T follicular helper cell (primary cell): ENCODE measurements around the gene GRK5.

Source experiments
- DNase-seq: peaks from one replicate; pipeline ENCODE4 v3.0.0-alpha.2; 2020; ENCODE audit warnings: low read depth

GRK5 gene

GRCh38 chr10:119198438-119198837 lies 8.9 kb upstream of the GRK5 start:
- no peak for DNase-seq

- no peak for DNase-seq
These were observed 8.0 kb upstream of the GRK5 start for GRCh38 chr10:119199231-119199992.

- DNase-seq = no peak
These were observed 6.1 kb upstream of the GRK5 start for GRCh38 chr10:119201233-119201632.

- no peak for DNase-seq
These were observed 4.4 kb upstream of the GRK5 start for GRCh38 chr10:119203006-119203405.

- DNase-seq = no peak
These were observed 1.3 kb upstream of the GRK5 start for GRCh38 chr10:119205894-119206602.

- peak; percentile 55 for DNase-seq
These were observed 587 bp upstream of the GRK5 start for GRCh38 chr10:119206603-119207365.

GRCh38 chr10:119207713-119208552 lies 562 bp downstream of the GRK5 start:
- DNase-seq = no peak

- no peak for DNase-seq
These were observed 1.2 kb downstream of the GRK5 start for GRCh38 chr10:119208553-119208940.

- DNase-seq = peak; percentile 51
These were observed 1.8 kb downstream of the GRK5 start for GRCh38 chr10:119209035-119209735.

GRCh38 chr10:119209736-119210355 lies 2.5 kb downstream of the GRK5 start:
- no peak for DNase-seq

- no peak for DNase-seq
These were observed 3.3 kb downstream of the GRK5 start for GRCh38 chr10:119210633-119211032.

- DNase-seq = no peak
These were observed 3.8 kb downstream of the GRK5 start for GRCh38 chr10:119211176-119211575.

GRCh38 chr10:119211625-119212441 lies 4.5 kb downstream of the GRK5 start:
- no peak for DNase-seq

- no peak for DNase-seq
These were observed 8.0 kb downstream of the GRK5 start for GRCh38 chr10:119215371-119215770.

GRCh38 chr10:119216127-119216526 lies 8.8 kb downstream of the GRK5 start:
- no peak for DNase-seq

GRCh38 chr10:119217401-119217800 lies 10.0 kb downstream of the GRK5 start:
- DNase-seq = no peak

GRCh38 chr10:119217991-119218490 lies 10.7 kb downstream of the GRK5 start:
- no peak for DNase-seq

- DNase-seq = no peak
These were observed 12.5 kb downstream of the GRK5 start for GRCh38 chr10:119219871-119220270.

- DNase-seq = no peak
These were observed 13.8 kb downstream of the GRK5 start for GRCh38 chr10:119221201-119221600.

- DNase-seq = no peak
These were observed 14.3 kb downstream of the GRK5 start for GRCh38 chr10:119221666-119222065.
